Caco-2 (cell line): ENCODE measurements around the gene NOP14. TPM values are rescaled to one million over a fixed set of nuclear protein-coding genes. Genes with fewer than 3 reads are reported as not detected.

Experiments used
- BruUV-seq: library from RNA; stranded (reverse); fragments of 400-500 nt; replicated peaks from 2 replicates; lab custom pipeline; 2021; lab: Mats Ljungman, UMichigan
- CTCF ChIA-PET: fragments of 300-600 bp; sonication (Branson Sonifier 250); formaldehyde crosslinking; loops from one replicate; lab custom pipeline; 2022; ENCODE audit warnings: antibody characterized with exemption; lab: Charles Lee
- POLR2A ChIA-PET: fragments of 300-600 bp; sonication (Branson Sonifier 250); formaldehyde crosslinking; loops from one replicate; lab custom pipeline; 2022; ENCODE audit warnings: antibody characterized with exemption; lab: Charles Lee
- DNase-seq, 2 experiments: peaks; one replicate each; pipeline versions ENCODE4 v3.0.0 to v3.0.0-alpha.2; 2020 to 2022
- H3K27me3 ChIP-seq: replicated peaks from 2 replicates; pipeline ENCODE4 v1.6.0; 2011; ENCODE audit warnings: low read length; ENCODE audit not compliant: control insufficient read depth, insufficient read depth
- H3K36me3 ChIP-seq: 2 replicates; pipeline ENCODE4 v1.5.1; 2011; ENCODE audit warnings: low read length; ENCODE audit not compliant: control insufficient read depth, insufficient read depth
- H3K4me1 ChIP-seq: fragments of 250-450 bp; sonication (Bioruptor Pico); 2 replicates; pipeline ENCODE4 v1.5.1; 2020; ENCODE audit warnings: mild to moderate bottlenecking
- H3K4me3 ChIP-seq: 2 replicates; pipeline ENCODE4 v1.5.1; 2011; ENCODE audit warnings: low read depth, mild to moderate bottlenecking, control low read depth, low read length
- H3K9me3 ChIP-seq: fragments of 250-450 bp; sonication (Bioruptor Pico); 2 replicates; pipeline ENCODE4 v1.5.1; 2020; ENCODE audit warnings: mild to moderate bottlenecking, moderate library complexity
- H3K27ac Mint-ChIP-seq: one replicate; pipeline ENCODE4 v1.8.0; 2022; ENCODE audit warnings: mixed read lengths; ENCODE audit not compliant: unreplicated experiment
- H3K27me3 Mint-ChIP-seq: one replicate; pipeline ENCODE4 v1.8.0; 2022; ENCODE audit warnings: mixed read lengths; ENCODE audit not compliant: insufficient read depth, unreplicated experiment
- H3K36me3 Mint-ChIP-seq: one replicate; pipeline ENCODE4 v1.8.0; 2022; ENCODE audit warnings: mild to moderate bottlenecking, mixed read lengths; ENCODE audit not compliant: insufficient read depth, unreplicated experiment
- H3K4me1 Mint-ChIP-seq: one replicate; pipeline ENCODE4 v1.8.0; 2022; ENCODE audit warnings: low read depth, mixed read lengths; ENCODE audit not compliant: unreplicated experiment
- H3K4me3 Mint-ChIP-seq: one replicate; pipeline ENCODE4 v1.8.0; 2022; ENCODE audit warnings: mild to moderate bottlenecking, moderate library complexity, mixed read lengths; ENCODE audit not compliant: unreplicated experiment
- H3K9me3 Mint-ChIP-seq: one replicate; pipeline ENCODE4 v1.8.0; 2022; ENCODE audit warnings: mixed read lengths; ENCODE audit not compliant: unreplicated experiment
- CTCF ChIP-seq, 2 experiments: fragments of 200-600 bp in 1 of 2; IDR thresholded peaks; 1 replicate in 1 of 2; 2 replicates in 1 of 2; pipeline versions ENCODE4 v1.5.1 to v1.8.0; 2011 to 2022; ENCODE audit warnings: antibody characterized with exemption in 1 of 2, control low read depth in 1 of 2, inconsistent platforms in 1 of 2, low read depth in 1 of 2, low read length in 1 of 2, mild to moderate bottlenecking in 1 of 2, moderate library complexity in 1 of 2; ENCODE audit not compliant: insufficient read depth in 1 of 2, severe bottlenecking in 1 of 2, unreplicated experiment in 1 of 2
- intact Hi-C: fragments of 100-400 bp; cut with micrococcal nuclease; formaldehyde crosslinking; loops from one replicate; pipeline ENCODE4 v1.10.0; 2022; ENCODE audit not compliant: unreplicated experiment
- total RNA-seq: library from RNA; stranded (reverse); gene quantifications from 2 replicates; pipeline ENCODE4 v1.2.3, GENCODE V29; 2022

The NOP14 gene
- total RNA-seq, 1 experiment from 2014 or later, result 55.2 TPM

- DNase-seq, result peak in 1 of 2 experiments; percentile 22
- Mint-ChIP-seq H3K36me3 (peaks cover 65% of the 10 kb centered on the region), H3K4me1 (no peaks in the 10 kb centered on the region), H3K27ac (no peak overlapping the region), H3K4me3 (no peak overlapping the region), H3K9me3 (no peaks in the 10 kb centered on the region), H3K27me3 (no peaks in the 10 kb centered on the region)
- intact Hi-C loops, result no loop called here
- TF ChIP-seq CTCF (IDR thresholded peaks at IDR 0.05; ENCODE audit: insufficient read depth in 1 of 2, low read depth in 1 of 2, low read length in 1 of 2, severe bottlenecking in 1 of 2, unreplicated experiment in 1 of 2), result no peak
- no peak overlapping the region for H3K4me3 ChIP-seq
- no peaks in the 10 kb centered on the region for H3K27me3 ChIP-seq
- no peaks in the 10 kb centered on the region; the same call in none of the 2 replicates for H3K36me3 ChIP-seq
- H3K9me3 ChIP-seq, result no peaks in the 10 kb centered on the region
- ChIA-PET CTCF (no interaction called here), POLR2A (no interaction called here)
- peaks cover 4% of the 10 kb centered on the region; the same call in 1 of the 2 replicates for H3K4me1 ChIP-seq
- BruUV-seq, result no TSS peak
Measured at GRCh38 chr4:2925496-2925895, 37.7 kb downstream of the NOP14 start.

- TF ChIP-seq CTCF (IDR thresholded peaks at IDR 0.05; ENCODE audit: insufficient read depth in 1 of 2, low read depth in 1 of 2, low read length in 1 of 2, severe bottlenecking in 1 of 2, unreplicated experiment in 1 of 2), result no peak
- no peaks in the 10 kb centered on the region for H3K27me3 Mint-ChIP-seq
- H3K36me3 Mint-ChIP-seq, result peaks cover 65% of the 10 kb centered on the region
- ChIA-PET CTCF (no interaction called here), POLR2A (no interaction called here)
- Histone ChIP-seq H3K9me3 (no peaks in the 10 kb centered on the region), H3K36me3 (no peaks in the 10 kb centered on the region; the same call in none of the 2 replicates), H3K4me1 (no peaks in the 10 kb centered on the region), H3K4me3 (no peak overlapping the region), H3K27me3 (no peaks in the 10 kb centered on the region)
- peaks cover 5% of the 10 kb centered on the region for H3K9me3 Mint-ChIP-seq
- intact Hi-C loops, result no loop called here
- BruUV-seq, result no TSS peak
- H3K27ac Mint-ChIP-seq, result no peak overlapping the region
- no peaks in the 10 kb centered on the region for H3K4me1 Mint-ChIP-seq
- no peak overlapping the region for H3K4me3 Mint-ChIP-seq
- DNase-seq, result peak in 1 of 2 experiments; percentile 21
Measured at GRCh38 chr4:2924765-2925301, 38.4 kb downstream of the NOP14 start.

- no peak overlapping the region for H3K27ac Mint-ChIP-seq
- H3K4me1 Mint-ChIP-seq, result no peaks in the 10 kb centered on the region
- ChIA-PET POLR2A (no interaction called here), CTCF (no interaction called here)
- no peaks in the 10 kb centered on the region; the same call in none of the 2 replicates for H3K36me3 ChIP-seq
- intact Hi-C loops, result no loop called here
- BruUV-seq, result no TSS peak
- H3K9me3 Mint-ChIP-seq, result peaks cover 10% of the 10 kb centered on the region
- no peak overlapping the region for H3K4me3 ChIP-seq
- no peak overlapping the region for H3K4me3 Mint-ChIP-seq
- no peaks in the 10 kb centered on the region for H3K9me3 ChIP-seq
- DNase-seq, result peak in 1 of 2 experiments; percentile 1
- no peaks in the 10 kb centered on the region for H3K4me1 ChIP-seq
- no peaks in the 10 kb centered on the region for H3K27me3 ChIP-seq
- H3K27me3 Mint-ChIP-seq, result no peaks in the 10 kb centered on the region
- no peak for TF ChIP-seq CTCF (IDR thresholded peaks at IDR 0.05; ENCODE audit: insufficient read depth in 1 of 2, low read depth in 1 of 2, low read length in 1 of 2, severe bottlenecking in 1 of 2, unreplicated experiment in 1 of 2)
- H3K36me3 Mint-ChIP-seq, result peaks cover 67% of the 10 kb centered on the region
Measured at GRCh38 chr4:2924286-2924685, 38.9 kb downstream of the NOP14 start.
